ENCODE measurements around the gene CCL26. TPM values are rescaled to one million over a fixed set of nuclear protein-coding genes. Genes with fewer than 3 reads are reported as not detected.
A peak's percentile ranks its signal among the peaks of the same experiment; 100 is the strongest.

Gene CCL26
- total and polyA plus RNA-seq, 2 of the 4 experiments (the other 2 are of a cell fraction) = not detected

DNA sequence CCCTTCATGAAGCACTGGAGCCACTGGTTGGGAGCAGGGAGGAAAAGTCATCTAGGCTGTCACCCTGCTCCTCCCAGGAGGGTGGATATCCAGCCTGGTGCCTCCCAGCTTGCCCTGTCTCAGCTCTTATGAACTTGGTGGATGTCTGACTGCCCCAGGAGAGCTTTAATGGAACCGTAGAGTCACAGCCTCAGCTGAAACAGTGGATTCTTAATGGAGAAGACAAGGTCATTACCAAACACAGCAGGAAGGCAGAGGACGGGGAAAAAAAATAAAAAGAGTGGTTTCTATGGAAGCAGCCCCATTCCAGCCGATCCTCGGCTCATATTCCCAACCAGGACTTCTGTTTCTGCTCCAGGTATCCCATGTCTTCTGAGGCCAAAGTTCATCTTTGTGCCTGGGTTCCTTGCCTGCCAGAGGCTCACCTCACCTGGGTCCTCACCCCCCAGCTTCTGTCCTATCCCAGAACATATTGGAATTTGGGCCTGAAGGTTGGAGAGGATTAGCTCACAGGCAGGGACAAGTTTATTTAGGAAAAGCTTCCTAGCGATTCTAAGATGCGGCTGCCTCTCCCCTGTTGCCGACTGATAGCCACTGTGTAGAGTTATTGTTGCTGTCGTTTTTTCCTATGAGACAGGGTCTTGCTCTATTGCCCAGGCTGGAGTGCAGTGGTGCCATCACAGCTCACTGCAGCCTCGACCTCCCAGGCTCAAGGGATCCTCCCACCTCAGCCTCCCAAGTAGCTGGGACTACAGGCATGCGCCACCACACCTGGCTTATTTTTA, 15.6 kb downstream of the CCL26 start:
- intact Hi-C loops (cut with micrococcal nuclease) = no loop called here
- H3K4ac ChIP-seq (ENCODE audit: low read depth, low read length) = no peak overlapping the region
- ATAC-seq (ENCODE audit: low read depth) = no peak
- H3K9me3 ChIP-seq (ENCODE audit: control insufficient read depth, insufficient read depth, low read length) = no peaks in the 10 kb centered on the region
- H3K27me3 ChIP-seq (ENCODE audit: control insufficient read depth, insufficient read depth, low read length) = no peaks in the 10 kb centered on the region
- no peaks in the 10 kb centered on the region for H3K36me3 ChIP-seq (ENCODE audit: control insufficient read depth, insufficient read depth, low read length)
- no peak overlapping the region for H3K14ac ChIP-seq (replicated peaks; ENCODE audit: low read depth, low read length)
- DNase-seq = no peak
- H3K4me1 ChIP-seq (ENCODE audit: control insufficient read depth, insufficient read depth, low read length) = peaks cover 3% of the 10 kb centered on the region
- H2BK20ac ChIP-seq (ENCODE audit: low read depth, low read length) = no peak overlapping the region
- no peak overlapping the region for H3K56ac ChIP-seq (ENCODE audit: extremely low read depth, insufficient read depth, low read length)
- H2AFZ ChIP-seq (replicated peaks; ENCODE audit: low read length, poor library complexity) = no peak overlapping the region
- H4K20me1 ChIP-seq (ENCODE audit: insufficient read depth, low read length) = no peaks in the 10 kb centered on the region
- no peaks in the 10 kb centered on the region for H3K9me1 ChIP-seq (ENCODE audit: insufficient read depth, low read length)
- 0% methylated on average over 1 of the region's 10 CpGs; no CpG with 5 or more reads in 1 of the 2 experiments for WGBS, 2 experiments (ENCODE audit: extremely low coverage in 2 of 2, insufficient read length in 1 of 2)
- in situ Hi-C loops (cut with MboI; ENCODE audit: low sequenced_read_pairs) = loop anchor here (10.0 kb wide), 1 partner anchor 222 kb away; no protein-coding TSS in a partner anchor
- ChIA-PET CTCF (interaction anchor here (1.1 kb wide), 1 partner anchor 132 kb away, joined by 4 read pairs; no protein-coding TSS in a partner anchor), POLR2A (ENCODE audit: unreplicated experiment) (no interaction called here)
- no peak overlapping the region; a peak in 1 of 4 replicates for H4K8ac ChIP-seq (ENCODE audit: low read depth in 2 of 2, low read length in 2 of 2)
- no peak overlapping the region for H3K4me3 ChIP-seq (ENCODE audit: insufficient read depth, low read depth, low read length)
- no peak overlapping the region for H3K4me2 ChIP-seq (ENCODE audit: low read depth, low read length)
- H3K23ac ChIP-seq (ENCODE audit: low read depth, low read length) = no peak overlapping the region
- H2AK9ac ChIP-seq (replicated peaks; ENCODE audit: low read depth, low read length, poor library complexity) = no peak overlapping the region
- TF ChIP-seq SMC3 (IDR thresholded peaks at IDR 0.05; ENCODE audit: low read depth, low read length) (no peak), RAD21 (IDR thresholded peaks at IDR 0.05; ENCODE audit: low read length) (no peak), CEBPB (IDR thresholded peaks at IDR 0.05; ENCODE audit: low read depth, low read length) (no peak), MXI1 (IDR thresholded peaks at IDR 0.05; ENCODE audit: borderline replicate concordance, low read depth, low read length) (no peak), POLR2A (IDR thresholded peaks at IDR 0.05; ENCODE audit: low read depth, low read length) (no peak), MAZ (IDR thresholded peaks at IDR 0.05; ENCODE audit: borderline replicate concordance, low read depth, low read length) (no peak), BHLHE40 (IDR thresholded peaks at IDR 0.05; ENCODE audit: low read depth, low read length) (no peak), USF2 (IDR thresholded peaks at IDR 0.05; ENCODE audit: low read depth, low read length) (no peak), MAFK (IDR thresholded peaks at IDR 0.05; ENCODE audit: low read depth, low read length) (no peak), CHD1 (IDR thresholded peaks at IDR 0.05; ENCODE audit: low read depth, low read length) (no peak)
- dilution Hi-C loops (cut with HindIII; ENCODE audit: low sequenced_read_pairs, unreplicated experiment) = no loop called here
- no peaks in the 10 kb centered on the region for H3K79me1 ChIP-seq (ENCODE audit: low read depth in 1 of 2, low read length in 2 of 2)
- peak overlapping the region; percentile 46; the same call in 1 of the 2 replicates for H2AK5ac ChIP-seq (ENCODE audit: low read depth, low read length)
- no peak overlapping the region for H2BK15ac ChIP-seq (ENCODE audit: low read depth, low read length)
- H3K27ac ChIP-seq (ENCODE audit: insufficient read depth, low read length) = no peak overlapping the region
- H4K91ac ChIP-seq (ENCODE audit: insufficient read depth, low read depth, low read length) = no peak overlapping the region
- no peak overlapping the region for H3K18ac ChIP-seq (ENCODE audit: low read depth, low read length)
- no peak overlapping the region for H4K5ac ChIP-seq (ENCODE audit: low read depth, low read length)
- no TSS peak for BruUV-seq (replicated peaks)
- H2BK120ac ChIP-seq (ENCODE audit: low read depth, low read length) = no peak overlapping the region
- H2BK5ac ChIP-seq (ENCODE audit: low read depth, low read length, poor library complexity, severe bottlenecking) = no peak overlapping the region
- H3K9ac ChIP-seq (ENCODE audit: low read depth, low read length) = no peak overlapping the region
